Prostate gland (tissue), 2 donors: ENCODE measurements around the gene ARID4A.

ENCODE experiments used
- CTCF ChIP-seq, 4 experiments: fragments of 200-600 bp in 2 of 4; fragments of 450-650 bp in 2 of 4; sonication (generic) in 2 of 4; IDR thresholded peaks; 1 replicate in 3 of 4; 2 replicates in 1 of 4; pipeline ENCODE4 v1.5.1; 2016 to 2019; ENCODE audit warnings: antibody characterized with exemption in 4 of 4, mild to moderate bottlenecking in 2 of 4, moderate library complexity in 2 of 4
- POLR2A ChIP-seq: fragments of 450-650 bp; IDR thresholded peaks from one replicate; pipeline ENCODE4 v1.6.1; 2016; ENCODE audit warnings: antibody characterized with exemption, mild to moderate bottlenecking

GRCh38 chr14:58327019-58327418 is 28.7 kb downstream of the ARID4A start:
- no peak for TF ChIP-seq CTCF (IDR thresholded peaks at IDR 0.05)
- no peak for TF ChIP-seq POLR2A
